Keratinocyte (primary cell): ENCODE measurements around the gene TMEM191C. TPM values are rescaled to one million over a fixed set of nuclear protein-coding genes. Genes with fewer than 3 reads are reported as not detected.
"Not testable (repeated sequence)": the region's sequence is repeated elsewhere in the genome, so short reads cannot be mapped to it uniquely, and the experiment has no call there.

Source experiments
- DNase-seq: peaks from one replicate; pipeline ENCODE4 v3.0.0-alpha.2; 2011; ENCODE audit warnings: low read depth, missing footprints, low spot score
- FAIRE-seq: peaks from 2 replicates; lab custom pipeline; 2011; peaks lifted over from hg19 to GRCh38; lab: Jason Lieb, UNC
- H2AFZ ChIP-seq: 2 replicates; pipeline ENCODE4 v1.6.0; 2012; ENCODE audit warnings: low read length, control low read depth, inconsistent platforms; ENCODE audit not compliant: control insufficient read depth
- H3K27ac ChIP-seq: 2 replicates; pipeline ENCODE4 v1.5.1; 2011; ENCODE audit warnings: low read length; ENCODE audit not compliant: control insufficient read depth, insufficient read depth
- H3K27me3 ChIP-seq: 3 replicates; pipeline ENCODE4 v1.6.0; 2011; ENCODE audit warnings: low read length; ENCODE audit not compliant: control insufficient read depth, insufficient read depth; ENCODE audit errors: extremely low read depth
- H3K36me3 ChIP-seq, 2 experiments: 2 replicates in 1 of 2; 3 replicates in 1 of 2; pipeline ENCODE4 v1.5.1; 2011; ENCODE audit warnings: low read length in 2 of 2, mild to moderate bottlenecking in 1 of 2; ENCODE audit not compliant: control insufficient read depth in 2 of 2, insufficient read depth in 2 of 2; ENCODE audit errors: extremely low read depth in 1 of 2
- H3K4me1 ChIP-seq: 3 replicates; pipeline ENCODE4 v1.5.1; 2011; ENCODE audit warnings: low read length; ENCODE audit not compliant: control insufficient read depth, insufficient read depth; ENCODE audit errors: extremely low read depth
- H3K4me2 ChIP-seq: 3 replicates; pipeline ENCODE4 v1.6.0; 2011; ENCODE audit warnings: low read depth, low read length; ENCODE audit not compliant: control insufficient read depth, insufficient read depth; ENCODE audit errors: extremely low read depth
- H3K4me3 ChIP-seq, 3 experiments: fragments of 200-600 bp in 1 of 3; sonication (generic) in 1 of 3; 2 replicates in 2 of 3; 3 replicates in 1 of 3; pipeline ENCODE4 v1.5.1; 2011 to 2016; ENCODE audit warnings: low read length in 3 of 3, mild to moderate bottlenecking in 3 of 3, control low read depth in 2 of 3, inconsistent platforms in 1 of 3, low read depth in 1 of 3, mixed read lengths in 1 of 3, mixed run types in 1 of 3, moderate library complexity in 1 of 3; ENCODE audit not compliant: control insufficient read depth in 2 of 3, insufficient read depth in 2 of 3; ENCODE audit errors: extremely low read depth in 1 of 3
- H3K79me2 ChIP-seq: 2 replicates; pipeline ENCODE4 v1.6.0; 2012; ENCODE audit warnings: low read length; ENCODE audit not compliant: control insufficient read depth, insufficient read depth
- H3K9ac ChIP-seq: 3 replicates; pipeline ENCODE4 v1.6.0; 2011; ENCODE audit warnings: low read length; ENCODE audit not compliant: control insufficient read depth, insufficient read depth; ENCODE audit errors: extremely low read depth
- H3K9me1 ChIP-seq: 3 replicates; pipeline ENCODE4 v1.6.0; 2011; ENCODE audit warnings: low read length; ENCODE audit not compliant: control insufficient read depth, insufficient read depth; ENCODE audit errors: extremely low read depth
- H3K9me3 ChIP-seq: 2 replicates; pipeline ENCODE4 v1.5.1; 2012; ENCODE audit warnings: low read depth, low read length; ENCODE audit not compliant: control insufficient read depth
- H4K20me1 ChIP-seq: 3 replicates; pipeline ENCODE4 v1.6.0; 2011; ENCODE audit warnings: low read length; ENCODE audit not compliant: control insufficient read depth, insufficient read depth; ENCODE audit errors: extremely low read depth
- EZH2 ChIP-seq: IDR thresholded peaks from one replicate; pipeline ENCODE4 v1.6.1; 2012; ENCODE audit warnings: inconsistent platforms, mild to moderate bottlenecking, low read length, moderate library complexity
- dilution Hi-C: fragments of 300-500 bp; cut with MboI; formaldehyde crosslinking; loops from one replicate; pipeline ENCODE4 v1.7.0; 2020; ENCODE audit warnings: low sequenced_read_pairs; ENCODE audit not compliant: extremely low pct_ligation_motif_present
- polyA plus RNA-seq, 5 experiments: library from polyadenylated mRNA; depleted of rRNA in 3 of 5; stranded (reverse) in 3 of 5; stranded (forward) in 1 of 5; unstranded in 1 of 5; fragments of >200 nt; gene quantifications; 1 replicate in 1 of 5; 2 replicates in 3 of 5; 3 replicates in 1 of 5; pipeline versions ENCODE4 v1.2.1 to v1.2.3, GENCODE V29; 2011 to 2012; ENCODE audit warnings: missing spikeins in 2 of 5, low read depth in 1 of 5, low replicate concordance in 1 of 5
- TF ChIP-seq, protein P1 (sequence below), 3 experiments: IDR thresholded peaks in 1 of 3; conservative IDR thresholded peaks in 1 of 3; optimal IDR thresholded peaks in 1 of 3; 2 replicates in 2 of 3; 3 replicates in 1 of 3; pipeline versions ENCODE3 to v1.5.1; 2011; ENCODE audit warnings: low read length in 3 of 3, mild to moderate bottlenecking in 3 of 3, moderate library complexity in 2 of 3, control low read depth in 1 of 3, inconsistent platforms in 1 of 3; ENCODE audit not compliant: insufficient read depth in 2 of 3; ENCODE audit errors: extremely low read depth in 1 of 3

TMEM191C gene
- polyA plus RNA-seq, 1 donor (not counting 4 experiments of a cell fraction or from before 2014, with no cell fraction given) = 0.31 TPM

DNA sequence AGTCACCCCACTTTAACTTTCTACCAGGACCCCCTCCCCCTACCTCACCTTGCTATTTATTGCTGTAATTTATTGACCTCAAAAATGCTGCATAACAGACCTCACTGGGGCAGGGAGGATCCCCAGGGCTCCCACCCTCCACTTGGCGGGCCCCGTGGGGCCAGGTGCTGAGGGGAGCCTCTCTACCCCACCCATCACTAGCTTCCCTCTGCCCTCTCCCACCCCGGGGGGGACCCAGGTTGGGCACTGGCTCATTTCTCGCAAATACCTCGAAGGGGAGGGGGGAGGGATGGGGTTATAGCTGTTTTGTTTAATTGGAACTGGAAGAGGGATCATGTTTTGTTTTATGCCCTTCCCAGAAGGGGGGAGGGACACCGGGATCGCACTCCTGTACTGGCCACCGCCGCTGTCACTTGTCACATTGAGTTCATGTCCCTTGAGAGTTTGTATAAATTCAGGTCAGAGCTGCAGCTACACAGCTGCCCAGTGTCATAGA is 16.3 kb upstream of the TMEM191C start:
- no peak overlapping the region for H3K4me3 ChIP-seq
- FAIRE-seq (no peak), DNase-seq (no peak)
- H3K36me3 ChIP-seq = peaks cover 4 to 12% of the 10 kb centered on the region in 2 experiments
- no peaks in the 10 kb centered on the region for H3K4me1 ChIP-seq
- dilution Hi-C loops = no loop called here
- no peak for TF ChIP-seq EZH2
- TF ChIP-seq, protein P1, sequence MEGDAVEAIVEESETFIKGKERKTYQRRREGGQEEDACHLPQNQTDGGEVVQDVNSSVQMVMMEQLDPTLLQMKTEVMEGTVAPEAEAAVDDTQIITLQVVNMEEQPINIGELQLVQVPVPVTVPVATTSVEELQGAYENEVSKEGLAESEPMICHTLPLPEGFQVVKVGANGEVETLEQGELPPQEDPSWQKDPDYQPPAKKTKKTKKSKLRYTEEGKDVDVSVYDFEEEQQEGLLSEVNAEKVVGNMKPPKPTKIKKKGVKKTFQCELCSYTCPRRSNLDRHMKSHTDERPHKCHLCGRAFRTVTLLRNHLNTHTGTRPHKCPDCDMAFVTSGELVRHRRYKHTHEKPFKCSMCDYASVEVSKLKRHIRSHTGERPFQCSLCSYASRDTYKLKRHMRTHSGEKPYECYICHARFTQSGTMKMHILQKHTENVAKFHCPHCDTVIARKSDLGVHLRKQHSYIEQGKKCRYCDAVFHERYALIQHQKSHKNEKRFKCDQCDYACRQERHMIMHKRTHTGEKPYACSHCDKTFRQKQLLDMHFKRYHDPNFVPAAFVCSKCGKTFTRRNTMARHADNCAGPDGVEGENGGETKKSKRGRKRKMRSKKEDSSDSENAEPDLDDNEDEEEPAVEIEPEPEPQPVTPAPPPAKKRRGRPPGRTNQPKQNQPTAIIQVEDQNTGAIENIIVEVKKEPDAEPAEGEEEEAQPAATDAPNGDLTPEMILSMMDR (optimal IDR thresholded peaks at IDR 0.05 in 1 of 3, IDR thresholded peaks at IDR 0.05 in 1 of 3, conservative IDR thresholded peaks at IDR 0.05 in 1 of 3; ENCODE audit: extremely low read depth in 1 of 3, insufficient read depth in 2 of 3, low read length in 3 of 3) = no peak
- H3K9me3 ChIP-seq = no peaks in the 10 kb centered on the region
- no peak overlapping the region for H3K4me2 ChIP-seq
- no peaks in the 10 kb centered on the region for H3K27me3 ChIP-seq
- H3K9ac ChIP-seq = no peak overlapping the region
- no peak overlapping the region for H2AFZ ChIP-seq
- H3K79me2 ChIP-seq = no peaks in the 10 kb centered on the region
- no peak overlapping the region for H3K27ac ChIP-seq
- peaks cover 5% of the 10 kb centered on the region for H4K20me1 ChIP-seq
- no peaks in the 10 kb centered on the region for H3K9me1 ChIP-seq

DNA sequence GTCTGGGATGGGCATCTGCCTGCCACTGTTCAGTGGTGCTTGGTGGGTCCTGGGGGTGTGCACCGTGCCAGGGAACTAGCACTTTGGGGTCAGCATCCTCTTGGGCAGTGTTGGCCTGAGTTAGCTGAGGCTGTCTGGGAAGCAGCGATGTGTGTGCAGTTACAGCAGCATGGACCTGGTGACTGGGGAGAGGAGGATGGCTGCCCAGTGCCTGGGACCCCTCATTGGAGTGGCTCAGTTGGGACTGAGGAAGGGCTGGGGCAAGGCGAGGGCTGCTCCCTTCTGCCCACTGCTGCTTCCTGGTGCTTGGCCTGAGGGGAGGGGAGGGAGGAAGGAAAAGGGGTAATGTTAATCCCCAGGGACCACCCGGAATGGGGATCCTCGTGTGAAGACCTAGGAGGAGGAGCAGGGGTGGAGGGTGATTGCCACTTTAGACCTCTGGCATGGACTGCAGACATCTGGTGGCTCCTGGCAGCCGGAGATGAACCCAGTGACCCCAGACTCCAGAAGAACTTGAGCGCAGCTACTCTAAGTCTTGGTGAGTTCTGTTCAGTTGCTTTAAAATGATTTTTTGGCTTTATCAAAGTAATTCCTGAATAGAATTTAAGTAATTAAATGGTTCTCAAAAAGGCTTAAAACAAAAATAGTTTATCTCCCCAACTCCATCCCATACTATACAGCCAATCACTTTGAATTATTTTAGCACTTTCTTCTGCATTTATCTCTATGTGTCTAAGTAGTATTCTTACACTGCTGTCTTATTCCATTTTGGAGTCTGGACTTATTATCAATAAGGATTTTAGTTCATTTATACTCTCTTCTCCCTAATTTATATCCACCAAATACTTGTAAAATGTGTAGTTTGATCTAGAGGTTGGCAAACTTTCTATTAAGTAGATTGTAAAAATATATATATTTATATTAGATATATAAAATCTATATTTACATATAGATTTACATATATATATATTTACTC is 15.4 kb upstream of the TMEM191C start:
- Histone ChIP-seq H3K4me1 (no peaks in the 10 kb centered on the region), H4K20me1 (peaks cover 5% of the 10 kb centered on the region), H3K79me2 (no peaks in the 10 kb centered on the region), H2AFZ (no peak overlapping the region), H3K27me3 (no peaks in the 10 kb centered on the region), H3K9me3 (no peaks in the 10 kb centered on the region), H3K27ac (no peak overlapping the region), H3K9ac (no peak overlapping the region), H3K36me3 (peaks cover under 1 to 3% of the 10 kb centered on the region in 2 experiments), H3K4me2 (no peak overlapping the region), H3K9me1 (no peaks in the 10 kb centered on the region), H3K4me3 (no peak overlapping the region)
- dilution Hi-C loops = no loop called here
- FAIRE-seq (no peak), DNase-seq (no peak)
- TF ChIP-seq, protein P1 (optimal IDR thresholded peaks at IDR 0.05 in 1 of 3, IDR thresholded peaks at IDR 0.05 in 1 of 3, conservative IDR thresholded peaks at IDR 0.05 in 1 of 3; ENCODE audit: extremely low read depth in 1 of 3, insufficient read depth in 2 of 3, low read length in 3 of 3) = no peak
- TF ChIP-seq EZH2 = no peak

DNA sequence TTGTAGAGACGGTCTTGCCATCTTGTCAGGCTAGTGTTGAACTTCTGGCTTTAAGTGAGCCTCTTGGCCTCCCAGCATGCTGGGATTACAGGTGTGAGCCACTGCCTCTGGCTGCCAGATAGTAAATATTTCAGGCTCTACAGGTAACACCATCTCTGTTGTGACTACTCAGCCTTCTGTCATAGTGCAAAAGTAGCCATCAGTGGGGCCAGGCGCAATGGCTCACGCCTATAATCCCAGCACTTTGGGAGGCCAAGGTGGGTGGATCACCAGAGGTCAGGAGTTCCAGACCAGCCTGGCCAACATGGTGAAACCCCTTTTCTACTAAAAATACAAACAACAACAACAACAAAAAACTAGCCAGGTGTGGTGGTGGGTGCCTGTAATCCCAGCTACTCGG is 14.5 kb upstream of the TMEM191C start:
- FAIRE-seq, H3K4me2 ChIP-seq, H2AFZ ChIP-seq, H3K36me3 ChIP-seq, H3K4me1 ChIP-seq, H3K9me3 ChIP-seq, H3K27ac ChIP-seq, H3K4me3 ChIP-seq, H3K9me1 ChIP-seq, H3K79me2 ChIP-seq, dilution Hi-C loops, H3K9ac ChIP-seq, H3K27me3 ChIP-seq, DNase-seq, H4K20me1 ChIP-seq: not testable (repeated sequence)
